Activated naive CD4-positive, alpha-beta T cell treated with anti-CD3 and anti-CD28 coated beads, Interleukin-2, amount 50 U/mL, for 16 hours (primary cell): Measurements from ENCODE around the gene DHRS11.

Experiments used
- DNase-seq: peaks from one replicate; pipeline ENCODE4 v3.0.0-alpha.2; 2020

Gene DHRS11

GRCh38 chr17:36591434-36592315 lies at the start of gene DHRS11:
Gene DHRS11, plus strand, starts transcription at chr17:36591879. Its CDS starts 131 bp downstream, at chr17:36592010.
- DNase-seq: peak; percentile 80

DNA sequence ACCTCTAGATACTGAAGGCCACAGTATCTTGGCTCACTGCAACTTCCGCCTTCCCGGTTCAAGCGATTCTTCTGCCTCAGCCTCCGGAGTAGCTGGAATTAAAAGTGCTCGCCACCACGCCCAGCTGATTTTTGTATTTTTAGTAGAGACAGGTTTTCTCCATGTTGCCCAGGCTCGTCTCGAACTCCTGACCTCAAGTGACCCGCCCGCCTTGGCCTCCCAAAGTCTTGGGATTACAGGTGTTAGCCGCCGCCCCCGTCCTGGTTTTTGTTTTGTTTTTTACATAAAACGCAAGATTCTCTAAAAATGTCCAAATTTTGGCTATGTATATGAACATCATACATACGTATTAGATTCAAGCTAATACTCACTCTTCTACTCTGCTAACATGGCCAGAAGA lies 48.9 kb upstream of the DHRS11 start:
- no peak for DNase-seq

GRCh38 chr17:36544044-36544306 lies 47.7 kb upstream of the DHRS11 start:
- no peak for DNase-seq

DNA sequence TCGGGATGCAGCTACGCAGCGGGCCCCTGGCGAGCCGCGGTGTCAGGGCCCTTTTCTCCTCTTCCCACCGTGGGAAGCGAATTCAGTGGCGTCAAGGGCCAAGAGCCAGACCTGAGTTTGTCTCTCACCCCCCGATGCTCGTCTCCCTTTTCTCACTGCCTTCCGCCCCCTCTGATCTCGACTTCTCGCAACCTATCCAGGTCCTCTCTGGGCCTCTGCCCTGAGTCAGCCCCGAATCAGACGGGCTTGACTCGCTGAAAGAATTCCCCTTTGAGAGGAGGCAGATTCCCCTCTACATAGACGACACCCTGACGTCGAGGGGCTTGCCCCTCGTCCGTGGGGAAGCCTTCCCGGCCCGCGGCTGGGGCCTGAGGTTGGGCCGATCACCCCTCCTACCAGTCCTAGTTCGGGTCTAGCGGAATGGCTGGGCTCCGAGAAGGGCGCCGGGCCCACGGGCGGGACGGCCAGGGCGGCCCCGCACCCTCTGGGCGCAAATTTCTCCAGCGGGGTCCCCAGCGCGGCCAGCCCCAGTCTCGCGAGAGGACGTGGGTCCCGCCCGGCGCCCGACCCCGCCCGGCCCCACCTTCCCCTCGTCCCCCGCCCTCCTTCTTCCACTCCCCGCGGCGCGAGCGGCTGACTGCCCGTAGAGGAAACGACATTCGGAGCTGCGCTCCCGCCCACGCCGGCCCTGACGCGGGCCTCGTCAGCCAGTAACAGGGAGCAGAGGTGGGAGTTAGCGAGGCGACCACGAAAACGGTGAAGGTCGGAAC lies 47.2 kb upstream of the DHRS11 start, which contains the start of gene GGNBP2:
GGNBP2 (plus strand) TSS at position 613 of the 770 bp plus-strand sequence. CDS start 806 bp downstream, outside the sequence.
- DNase-seq: peak; percentile 96

- no peak for DNase-seq
Observed at GRCh38 chr17:36545077-36545464, 46.6 kb upstream of the DHRS11 start.

DNA sequence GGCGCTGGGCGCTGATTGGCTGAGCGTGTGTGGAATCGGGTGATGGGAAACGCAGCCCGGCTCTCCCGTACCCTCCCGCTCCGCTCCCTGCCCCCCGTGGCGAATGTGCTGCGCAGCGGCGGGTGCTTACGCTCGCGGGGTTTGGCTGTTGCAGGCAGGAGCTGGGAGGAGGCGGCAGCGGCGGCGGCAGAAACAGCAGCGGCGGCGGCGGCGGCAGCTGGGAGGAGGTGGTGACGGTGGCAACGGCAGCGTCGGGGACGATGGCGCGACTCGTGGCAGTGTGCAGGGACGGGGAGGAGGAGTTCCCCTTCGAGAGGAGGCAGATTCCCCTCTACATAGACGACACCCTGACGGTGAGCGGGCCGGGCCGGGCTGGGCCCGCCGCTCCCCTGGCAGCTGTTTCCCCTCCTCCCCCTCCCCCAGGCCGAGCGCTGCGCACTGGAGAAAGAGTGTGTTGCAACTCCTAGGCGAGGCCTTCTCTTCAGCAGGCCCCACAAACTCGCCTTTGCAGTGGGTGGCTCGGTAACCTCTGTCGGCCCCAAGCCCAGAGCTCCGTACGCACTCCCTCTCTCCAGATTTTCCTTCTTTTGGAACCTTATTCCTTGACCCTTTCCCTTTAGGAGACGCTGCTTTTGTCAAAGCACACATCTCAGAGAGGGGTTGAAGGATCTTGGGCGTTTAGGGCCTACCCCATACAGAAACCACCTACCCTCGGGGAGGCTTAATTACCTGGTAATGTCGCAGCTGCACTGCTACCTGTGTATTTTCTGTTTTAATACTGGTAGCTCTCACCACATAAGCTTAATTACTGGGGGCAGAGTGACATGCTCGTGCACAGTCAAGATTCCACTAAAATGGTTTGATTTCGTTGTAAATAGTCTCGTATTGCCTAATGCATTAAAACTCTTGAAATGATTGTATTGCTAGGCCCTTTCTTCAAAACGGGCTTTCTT lies 45.9 kb upstream of the DHRS11 start:
- peak; percentile 97 for DNase-seq

DNA sequence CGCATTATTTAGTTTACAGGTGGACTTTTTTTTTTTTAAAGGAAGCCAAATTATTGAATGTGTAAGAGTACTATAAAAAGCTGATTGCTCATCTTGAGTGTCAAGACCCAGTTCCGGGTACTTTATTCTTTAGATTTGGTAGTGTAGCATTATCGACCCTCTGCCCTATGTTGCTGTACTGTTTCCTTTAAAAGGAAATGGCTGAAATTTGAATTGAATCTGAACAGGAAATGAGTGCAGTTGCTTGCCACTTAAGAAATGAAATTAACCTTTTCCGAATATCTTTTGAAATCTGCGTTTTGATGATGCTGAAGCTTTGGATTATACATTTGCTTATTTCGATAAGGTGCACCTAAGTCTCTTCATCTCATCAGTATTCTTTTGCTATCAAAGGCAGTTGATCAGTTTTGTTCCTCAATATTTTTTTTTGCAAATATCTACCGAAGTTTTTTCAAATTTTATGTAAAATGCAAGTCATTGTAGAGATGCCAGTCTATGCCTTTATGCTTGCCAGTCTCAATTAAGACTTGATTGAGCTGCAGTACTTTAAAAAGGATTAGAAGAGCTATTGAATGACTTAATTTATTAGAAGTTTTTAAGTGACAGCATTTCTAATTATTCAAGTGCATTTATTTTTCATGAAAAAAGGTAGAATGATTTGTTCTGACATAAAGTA lies 45.1 kb upstream of the DHRS11 start:
- no peak for DNase-seq

DNA sequence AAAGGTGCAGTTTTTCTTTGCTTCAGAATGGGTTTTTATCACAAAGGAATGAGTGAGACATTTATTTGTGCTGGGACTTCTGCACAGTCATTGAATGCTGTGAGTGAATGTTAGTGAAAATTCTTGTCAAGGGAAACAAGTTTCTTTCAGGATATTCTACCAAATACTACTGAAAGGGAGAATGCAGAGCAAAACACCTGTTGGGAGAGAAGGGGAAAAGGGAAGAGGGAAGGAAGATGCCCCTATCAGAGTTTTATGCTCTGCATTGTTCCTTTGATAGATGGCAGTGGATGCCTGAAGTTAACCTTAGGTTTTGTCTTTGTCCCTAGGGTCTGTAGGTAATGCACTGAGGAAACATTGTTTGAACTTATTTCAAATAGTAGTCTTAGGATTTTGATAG lies 43.9 kb upstream of the DHRS11 start:
- no peak for DNase-seq

DNA sequence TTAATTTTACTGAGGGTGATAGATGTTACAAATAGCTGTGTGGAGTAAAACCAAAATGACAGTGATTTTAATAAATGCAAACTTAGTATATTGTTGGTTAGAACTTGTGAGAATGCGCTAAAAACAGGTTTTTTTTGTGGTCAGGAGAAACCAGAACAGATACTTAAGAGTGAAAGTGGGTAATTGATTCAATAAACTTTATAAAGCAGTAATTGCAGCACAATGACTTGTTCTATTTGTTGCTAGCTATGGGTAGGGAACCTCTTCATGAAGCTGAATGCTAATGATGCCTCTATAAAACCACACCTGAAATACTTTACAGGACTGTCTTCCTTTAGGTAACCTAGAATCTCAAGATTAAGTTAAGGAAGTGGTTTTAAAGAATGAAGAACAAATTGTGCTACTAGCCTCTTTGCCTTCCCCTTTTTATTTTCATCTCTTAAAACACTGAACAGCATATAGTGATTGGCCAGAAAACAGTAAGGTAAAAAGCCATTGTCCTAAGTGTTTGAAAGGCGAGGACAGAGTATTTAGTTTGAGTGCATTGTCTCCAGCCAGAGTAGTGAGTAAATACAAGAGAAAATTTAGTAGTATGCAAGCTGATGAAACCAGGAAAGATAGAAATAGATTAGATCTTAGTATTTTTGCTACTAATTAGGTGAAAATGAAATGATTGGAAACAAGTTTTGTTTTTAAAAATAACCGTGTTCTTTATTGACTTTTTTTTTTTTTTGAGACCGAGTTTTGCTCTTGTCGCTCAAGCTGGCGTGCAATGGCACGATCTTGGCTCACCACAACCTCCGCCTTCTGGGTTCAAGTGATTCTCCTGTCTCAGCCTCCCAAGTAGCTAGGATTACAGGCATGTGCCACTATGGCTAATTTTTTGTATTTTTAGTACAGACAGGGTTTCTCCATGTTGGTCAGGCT lies 40.9 kb upstream of the DHRS11 start:
- no peak for DNase-seq

DNA sequence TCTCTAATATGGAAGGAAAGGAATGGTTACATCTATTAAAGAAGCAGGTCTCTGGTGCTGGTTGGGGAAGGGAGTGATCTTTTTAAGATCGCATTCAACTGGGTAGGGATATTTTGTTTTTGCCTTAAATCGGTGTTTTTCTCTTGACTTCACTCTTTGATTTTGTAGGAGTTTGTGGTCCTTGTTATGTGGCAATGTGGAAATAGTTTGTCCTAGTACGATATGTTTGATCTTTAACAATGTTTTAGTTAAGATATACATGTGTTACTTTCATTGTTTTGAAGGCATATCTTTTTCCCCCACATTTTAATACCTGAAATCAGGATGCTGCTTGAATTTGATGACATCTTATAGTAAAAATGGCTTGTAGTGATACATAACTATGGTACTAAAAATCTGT lies 38.2 kb upstream of the DHRS11 start:
- no peak for DNase-seq

- no peak for DNase-seq
Observed at GRCh38 chr17:36566081-36566480, 25.6 kb upstream of the DHRS11 start.

DNA sequence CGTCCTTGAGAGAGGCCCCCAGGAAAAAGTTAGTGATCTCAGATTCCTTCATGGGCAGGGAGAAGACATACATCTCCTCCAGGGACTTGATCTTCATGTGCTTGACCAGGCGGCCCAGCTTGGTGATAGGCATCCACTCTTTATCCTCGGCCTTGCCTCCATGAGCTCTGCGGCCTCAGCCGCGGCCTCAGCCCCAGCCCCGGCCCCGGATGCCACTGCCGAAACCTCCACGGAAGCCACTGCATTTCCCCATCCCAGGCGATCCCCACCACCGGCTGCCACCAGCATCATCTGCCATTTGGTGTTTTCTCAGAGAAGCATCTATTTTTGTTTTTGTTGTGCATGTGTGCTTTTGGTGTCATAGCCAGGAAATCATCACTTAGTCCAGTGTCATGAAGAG lies 16.7 kb upstream of the DHRS11 start:
- DNase-seq: no peak

DNA sequence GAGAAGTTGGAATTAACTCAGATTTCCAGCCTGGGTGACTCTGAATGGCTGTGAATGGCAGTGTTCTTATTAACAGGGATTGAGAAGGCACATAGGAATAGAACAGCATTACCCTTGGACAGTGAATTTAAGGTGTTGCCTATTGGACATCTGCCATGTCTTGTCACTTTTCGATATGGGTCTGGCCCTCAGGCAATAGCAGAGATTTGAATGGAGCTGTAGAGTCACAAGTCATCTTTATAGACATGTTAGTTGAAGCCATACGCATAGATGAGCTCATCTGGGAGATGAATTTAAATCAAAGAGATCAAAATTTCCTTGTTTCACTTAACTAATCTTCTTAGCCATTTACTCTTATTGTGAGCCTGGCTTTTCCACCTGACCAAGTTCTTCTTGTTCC lies 14.9 kb upstream of the DHRS11 start:
- no peak for DNase-seq

DNA sequence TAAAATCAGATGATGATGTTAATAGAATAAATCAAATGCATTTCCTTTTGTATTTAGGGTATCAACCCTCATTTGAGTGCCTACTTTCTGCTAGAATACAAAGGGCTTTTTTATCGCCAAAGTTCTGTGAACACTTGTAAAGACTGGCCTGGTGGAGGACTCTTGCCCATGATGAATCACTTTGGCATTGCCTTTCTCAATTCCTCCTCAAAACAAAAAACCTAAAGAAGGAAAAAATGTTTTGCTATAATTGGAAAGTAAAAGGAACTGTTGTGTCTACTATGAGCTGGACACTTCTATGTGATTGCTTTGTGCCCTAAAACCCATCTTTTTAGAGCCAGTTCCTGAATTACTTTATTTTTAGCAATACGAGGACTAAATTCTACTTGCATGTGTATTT lies 13.0 kb upstream of the DHRS11 start:
- DNase-seq: no peak

GRCh38 chr17:36583787-36584186 lies 7.9 kb upstream of the DHRS11 start:
- DNase-seq: no peak

GRCh38 chr17:36586138-36586537 lies 5.5 kb upstream of the DHRS11 start:
- no peak for DNase-seq

DNA sequence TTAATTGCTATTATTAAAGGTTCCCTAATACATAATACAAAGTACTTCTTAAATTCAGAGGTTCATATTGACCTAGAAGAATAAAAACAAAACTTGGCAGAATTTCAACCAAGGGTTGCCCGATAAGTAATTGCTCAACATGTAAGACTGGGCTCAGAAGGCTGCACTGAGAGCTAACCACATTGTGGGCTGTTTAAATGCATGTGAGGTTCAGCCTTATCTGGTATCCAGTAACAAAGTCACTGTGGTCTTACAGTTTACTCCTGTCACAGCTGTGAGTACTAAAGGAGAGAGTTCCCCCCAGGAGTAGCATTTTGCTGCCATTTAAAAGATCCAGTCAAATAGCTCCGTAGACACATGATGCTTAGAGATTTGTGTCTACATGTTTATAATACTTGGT lies 1.6 kb upstream of the DHRS11 start:
- no peak for DNase-seq

- DNase-seq: no peak
Observed at GRCh38 chr17:36592316-36592715, 637 bp downstream of the DHRS11 start.

DNA sequence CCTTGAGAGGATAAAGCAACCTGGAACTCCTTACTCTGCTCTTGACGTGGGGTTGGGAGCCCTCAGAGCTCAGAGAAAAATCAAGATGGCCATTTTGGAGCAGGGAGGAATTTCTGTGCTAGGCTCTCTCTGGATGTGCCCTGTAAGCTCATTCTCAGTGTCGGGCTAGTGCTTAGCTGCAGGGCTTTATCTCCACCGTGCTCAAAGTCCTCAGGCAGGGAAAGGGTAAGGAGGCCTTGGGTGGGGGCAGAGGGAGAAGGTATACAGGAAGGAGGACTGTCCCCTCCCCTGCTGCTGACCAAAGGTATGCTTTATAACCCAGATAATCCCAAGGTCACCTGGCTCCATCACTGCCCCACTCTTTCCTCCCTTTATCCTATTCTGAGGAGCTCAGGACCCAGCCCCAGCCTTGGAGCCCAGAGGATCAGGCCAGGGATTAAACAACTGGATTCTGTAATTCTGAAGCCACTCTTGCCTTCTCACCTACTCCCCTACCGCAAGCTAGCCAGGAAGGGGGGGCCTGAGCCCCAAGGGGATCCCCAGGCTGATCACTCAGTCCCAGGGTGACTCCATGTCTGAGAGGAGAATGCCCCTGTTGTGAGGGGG lies 1.1 kb downstream of the DHRS11 start:
- DNase-seq: no peak

GRCh38 chr17:36593656-36594316 lies 2.1 kb downstream of the DHRS11 start:
- DNase-seq: no peak
